Brain pericyte (primary cell): Measurements from ENCODE around the gene PCMTD2.
"Not testable (repeated sequence)": the region's sequence is repeated elsewhere in the genome, so short reads cannot be mapped to it uniquely, and the experiment has no call there.

ENCODE experiments used
- DNase-seq: peaks from one replicate; pipeline ENCODE4 v3.0.0-alpha.2; 2012; ENCODE audit warnings: low read depth, low spot score

PCMTD2 gene

DNA sequence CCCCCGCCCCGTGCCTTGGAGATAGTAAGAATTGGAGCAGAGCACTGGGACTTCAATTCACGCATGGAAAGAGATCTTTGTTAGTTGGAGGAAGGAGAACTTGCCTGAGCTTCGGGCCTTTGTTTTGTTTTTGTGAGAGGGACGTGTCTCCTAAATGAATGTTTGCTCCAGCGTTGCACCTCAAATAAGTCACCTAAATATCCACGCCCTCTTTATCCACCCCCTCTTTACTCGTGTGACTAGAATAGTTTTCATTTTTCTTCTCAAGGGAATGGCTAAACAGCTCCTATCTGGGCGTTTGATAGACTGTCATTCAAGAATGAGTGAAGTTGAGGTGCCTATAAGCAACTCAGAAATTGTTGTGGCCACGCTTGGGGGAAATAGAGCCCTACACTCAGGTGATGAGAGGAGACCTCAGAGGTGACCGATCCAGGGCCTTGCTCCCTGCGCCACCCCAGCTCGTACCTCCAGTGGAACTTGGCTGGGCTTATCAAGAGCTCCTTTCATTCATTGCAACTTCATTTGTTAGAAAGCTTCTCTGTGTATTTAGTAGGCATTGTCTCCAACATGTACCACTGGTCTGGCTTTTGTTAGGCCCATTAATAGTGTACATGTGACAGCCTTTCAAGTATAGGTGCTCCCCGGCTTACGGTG, 861 bp downstream of the PCMTD2 start:
- DNase-seq = no peak

DNA sequence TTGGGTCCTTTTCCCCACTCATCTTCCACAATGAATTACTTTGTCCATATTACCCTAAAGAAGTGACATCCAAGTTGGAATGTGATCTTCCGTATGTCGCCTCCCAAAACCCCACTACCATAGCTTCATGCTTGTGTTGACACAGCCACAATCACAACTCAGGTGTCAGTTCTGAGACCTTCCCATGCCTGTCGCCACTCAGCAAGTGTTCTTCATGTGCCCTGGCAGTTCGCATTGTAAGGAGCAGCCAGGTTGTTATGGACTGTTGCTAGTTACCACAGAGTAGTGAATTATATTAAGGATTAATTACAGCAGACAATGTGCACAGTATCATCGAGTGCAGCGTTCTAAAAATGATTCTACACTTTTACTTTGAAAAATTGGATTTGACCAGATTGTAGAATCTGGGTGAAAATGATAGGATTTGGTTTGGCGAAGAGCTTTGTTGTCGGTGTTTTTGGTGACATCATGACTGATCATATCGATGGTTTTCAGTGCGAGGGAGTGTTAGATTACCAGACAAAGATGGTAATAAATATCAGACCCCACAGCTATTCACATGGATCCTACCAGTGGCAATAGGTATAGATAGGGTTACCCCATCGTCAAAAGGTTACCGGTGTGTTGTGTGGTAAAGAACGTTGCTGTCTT, 1.7 kb downstream of the PCMTD2 start:
- no peak for DNase-seq

DNA sequence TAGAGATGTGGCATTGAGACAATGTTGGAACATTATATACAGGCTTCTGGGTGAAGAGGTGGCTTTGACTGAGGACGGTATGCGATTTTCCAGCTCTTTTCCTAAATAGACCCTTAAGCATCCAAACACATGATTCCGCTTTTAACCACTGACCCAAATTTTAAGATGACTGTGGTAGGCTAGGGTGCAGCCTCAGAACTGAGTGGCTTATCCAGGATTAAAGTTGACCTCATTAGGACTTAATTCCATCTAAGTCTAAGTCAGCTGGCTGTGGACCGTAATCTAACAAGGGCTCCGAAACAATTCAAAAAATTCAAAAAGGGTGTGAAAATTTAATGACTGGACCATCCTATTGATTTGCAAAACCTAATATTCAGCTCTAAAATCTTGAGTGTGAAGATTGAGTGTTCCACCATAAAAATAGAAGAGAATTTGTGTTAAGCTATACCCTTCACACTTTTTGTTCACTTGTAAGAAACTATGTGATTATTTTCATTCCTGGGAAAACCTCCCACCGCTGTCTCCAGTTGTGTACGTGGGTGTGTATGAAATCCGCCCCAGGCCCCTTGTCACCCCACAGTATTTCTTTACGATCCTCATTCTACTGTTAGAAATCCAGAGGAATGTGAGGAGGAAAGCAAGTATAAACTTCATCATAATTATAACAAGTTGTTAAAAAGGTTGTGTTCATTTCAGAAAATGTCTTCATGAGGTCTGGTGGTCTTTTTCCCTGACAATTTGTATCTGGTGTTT, 2.7 kb downstream of the PCMTD2 start:
- DNase-seq = no peak

DNA sequence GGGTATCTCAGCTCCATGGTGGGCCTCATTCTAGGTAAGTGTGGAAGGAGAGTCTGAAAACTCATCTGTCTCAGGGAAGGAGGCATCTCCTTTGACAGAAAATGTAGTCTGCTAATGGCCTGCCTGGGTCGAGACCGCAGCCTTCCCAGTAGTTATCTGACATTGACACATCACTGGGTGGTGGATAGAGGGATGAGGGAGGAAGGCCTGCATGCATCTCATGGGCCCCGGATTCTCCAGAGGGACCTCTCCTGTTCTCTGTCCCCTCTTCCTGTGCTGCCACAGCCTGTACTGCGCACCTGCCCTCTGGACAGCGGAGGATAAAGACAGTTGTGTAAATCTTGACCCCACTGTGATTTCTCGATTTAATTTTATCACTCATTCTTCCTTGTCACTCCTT, 4.7 kb downstream of the PCMTD2 start:
- DNase-seq = no peak

DNA sequence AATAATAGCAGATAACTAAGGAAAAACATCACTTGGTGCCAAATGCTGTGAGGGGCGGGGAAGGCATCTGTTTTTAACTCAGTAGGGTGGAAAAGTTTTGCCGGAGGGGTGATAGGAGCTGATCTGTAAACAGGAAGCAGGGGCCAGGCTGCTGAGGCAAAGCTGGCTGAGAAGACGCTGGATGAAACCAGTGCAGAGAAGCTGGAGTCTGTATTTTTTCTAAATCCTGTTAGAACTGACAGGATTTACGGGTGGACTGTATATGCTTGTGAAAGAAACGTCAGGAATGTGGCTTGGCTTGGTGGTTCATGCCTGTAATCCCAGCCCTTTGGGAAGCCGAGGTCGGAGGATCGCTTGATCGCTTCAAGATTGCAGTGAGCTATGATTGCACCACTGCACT, 5.6 kb downstream of the PCMTD2 start:
- DNase-seq = no peak

DNA sequence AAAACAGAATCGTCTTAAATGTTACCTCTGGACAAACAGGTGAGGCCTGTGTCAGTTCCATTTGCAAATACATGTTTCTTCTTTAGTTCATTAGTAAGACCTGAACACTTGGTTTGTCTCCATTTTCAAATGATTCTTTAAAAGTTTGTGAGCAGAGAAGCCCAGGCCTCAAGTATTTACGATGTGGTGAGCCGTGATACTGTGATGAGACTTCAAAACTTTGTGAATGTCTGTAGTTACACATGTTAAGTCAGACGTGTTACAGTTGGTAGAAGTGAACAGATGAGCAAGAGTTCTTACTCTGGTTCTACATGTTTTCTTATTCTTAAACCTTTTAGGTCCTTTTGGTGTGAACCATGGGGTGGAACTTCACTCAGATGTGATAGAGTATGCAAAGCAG, 8.5 kb downstream of the PCMTD2 start:
- no peak for DNase-seq

DNA sequence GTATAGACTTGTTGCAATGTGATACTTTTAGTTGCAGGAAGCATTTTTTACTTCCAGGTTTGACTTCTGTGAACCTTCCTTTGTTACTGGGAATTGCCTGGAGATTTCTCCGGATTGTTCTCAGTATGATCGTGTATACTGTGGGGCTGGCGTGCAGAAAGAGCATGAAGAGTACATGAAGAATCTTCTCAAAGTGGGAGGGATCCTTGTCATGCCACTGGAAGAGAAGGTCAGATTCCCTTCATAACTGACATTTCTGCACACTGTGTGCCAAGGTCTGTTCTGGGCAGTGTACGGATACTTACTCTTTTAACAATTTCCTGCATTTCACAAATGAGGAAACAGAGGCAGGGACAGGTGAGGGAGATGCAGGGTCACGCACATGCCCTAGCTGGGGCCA, 9.7 kb downstream of the PCMTD2 start:
- no peak for DNase-seq

DNA sequence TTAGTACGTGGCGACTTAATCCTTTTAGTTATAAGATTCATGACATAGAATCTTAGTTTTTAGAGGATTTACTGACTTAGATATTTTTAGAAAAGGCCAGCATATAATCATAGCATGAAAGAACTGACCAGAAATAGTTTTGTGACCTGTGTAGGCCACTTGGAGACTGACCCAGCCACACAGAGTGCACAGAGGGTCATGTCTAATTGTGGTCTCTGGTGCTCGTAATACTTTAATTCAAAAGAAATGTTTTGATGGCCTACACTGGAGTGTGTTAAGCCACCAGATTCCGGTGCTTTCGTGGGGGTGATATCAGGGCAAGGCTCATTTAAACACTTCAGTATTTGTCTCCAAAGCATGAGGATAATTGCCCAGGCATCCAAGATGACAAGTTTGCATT, 11.4 kb downstream of the PCMTD2 start:
- DNase-seq = no peak

DNA sequence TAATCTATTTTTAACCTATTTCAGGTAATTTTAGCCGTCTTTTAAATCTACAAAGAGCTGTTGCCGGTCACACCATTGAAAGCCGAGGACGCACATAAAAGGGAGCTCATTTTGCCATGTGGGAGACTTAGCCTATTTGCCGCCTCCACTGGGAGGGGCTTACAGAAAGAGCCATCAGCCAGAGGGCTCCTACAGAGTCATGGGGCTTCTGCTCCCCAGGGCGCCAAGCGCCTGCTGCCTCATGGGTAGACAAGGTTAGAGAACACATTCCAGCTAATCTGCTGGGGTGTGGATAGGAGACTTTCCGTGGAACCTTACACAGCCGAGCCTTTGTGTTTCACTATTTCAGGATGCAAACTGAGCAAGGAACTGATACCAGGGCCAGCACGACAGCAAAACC, 12.6 kb downstream of the PCMTD2 start:
- no peak for DNase-seq

DNA sequence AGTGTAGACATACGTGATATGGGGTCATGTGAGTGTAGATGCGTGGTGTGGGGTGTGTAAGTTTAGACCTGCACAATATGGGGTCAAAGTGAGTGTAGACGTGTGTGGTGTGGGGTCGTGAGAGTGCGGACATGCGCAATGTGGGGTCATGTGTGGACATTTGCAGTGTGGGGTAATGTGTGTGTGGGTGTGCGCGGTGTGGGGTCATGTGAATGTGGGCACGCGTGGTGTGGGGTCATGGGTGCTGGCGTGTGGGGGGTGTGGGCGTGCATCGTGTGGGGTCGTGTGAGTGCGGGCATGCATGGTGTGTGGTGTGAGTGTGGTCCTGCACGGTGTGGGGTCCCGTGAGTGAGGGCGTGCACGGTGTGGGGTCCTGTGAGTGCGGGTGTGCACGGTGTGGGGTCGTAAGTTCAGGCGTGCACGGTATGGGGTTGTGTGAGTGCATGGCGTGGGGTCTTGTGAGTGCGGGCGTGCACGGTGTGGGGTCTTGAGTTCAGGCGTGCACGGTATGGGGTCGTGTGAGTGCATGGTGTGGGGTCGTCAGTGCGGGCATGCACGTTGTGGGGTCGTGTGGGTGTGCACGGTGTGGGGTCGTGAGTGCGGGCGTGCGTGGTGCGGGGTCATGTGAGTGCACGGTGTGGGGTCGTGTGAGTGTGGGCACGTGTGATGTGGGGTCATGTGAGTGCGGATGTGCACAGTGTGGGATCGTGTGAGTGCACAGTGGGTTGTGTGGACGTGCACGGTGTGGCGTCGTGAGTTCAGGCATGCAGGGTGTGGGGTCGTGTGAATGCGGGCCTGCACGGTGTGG, 14.3 kb downstream of the PCMTD2 start:
- DNase-seq = no peak

DNA sequence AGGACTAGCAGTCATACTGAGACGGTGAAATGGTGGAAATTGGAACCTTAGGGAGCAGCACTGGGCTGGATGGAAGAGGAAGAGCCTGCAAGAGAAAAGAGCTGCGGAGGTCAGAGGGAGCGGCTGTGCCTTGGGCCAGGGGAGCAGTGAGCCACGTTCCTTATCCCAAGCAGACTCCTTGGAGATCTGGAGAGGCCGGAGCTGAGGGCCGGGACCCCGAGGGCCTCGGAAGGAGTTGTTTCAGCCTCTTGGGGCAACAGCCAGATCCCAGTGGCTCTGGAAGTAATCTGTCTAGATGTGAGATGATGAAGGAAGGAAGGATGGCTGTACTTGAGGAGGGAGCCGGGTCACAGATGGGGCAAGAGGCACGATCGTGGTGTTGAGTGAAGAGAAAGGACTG, 16.1 kb downstream of the PCMTD2 start:
- no peak for DNase-seq

DNA sequence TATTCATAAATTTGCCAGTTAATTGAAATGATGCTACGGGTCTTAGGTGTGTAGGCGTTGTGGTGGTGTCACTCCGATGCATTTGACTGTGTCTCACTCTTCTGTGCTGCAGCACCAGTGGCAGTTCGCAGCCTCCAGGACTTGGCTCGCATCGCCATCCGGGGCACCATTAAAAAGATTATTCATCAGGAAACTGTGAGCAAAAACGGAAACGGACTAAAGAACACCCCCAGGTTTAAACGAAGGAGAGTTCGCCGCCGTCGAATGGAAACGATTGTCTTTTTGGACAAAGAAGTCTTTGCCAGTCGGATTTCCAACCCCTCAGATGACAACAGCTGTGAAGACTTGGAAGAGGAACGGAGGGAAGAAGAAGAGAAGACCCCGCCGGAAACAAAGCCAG, 17.6 kb downstream of the PCMTD2 start:
- no peak for DNase-seq

DNA sequence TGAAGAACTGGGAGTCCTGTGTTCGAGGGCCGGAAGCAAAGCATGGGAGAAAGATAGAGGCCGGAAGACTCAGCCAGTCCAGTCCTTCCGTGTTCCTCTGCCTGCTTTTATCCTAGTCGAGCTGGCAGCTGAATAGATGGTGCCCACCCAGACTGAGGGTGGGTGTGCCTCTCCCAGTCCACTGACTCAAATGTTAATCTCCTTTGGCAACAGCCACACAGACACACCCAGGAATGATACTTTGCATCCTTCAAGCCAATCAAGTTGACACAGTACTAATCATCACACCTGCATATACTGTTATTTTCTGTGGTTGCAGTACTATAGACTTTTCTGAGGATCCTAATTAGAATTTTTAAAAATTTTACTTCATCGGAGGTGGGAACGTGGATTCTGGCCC, 21.3 kb downstream of the PCMTD2 start:
- no peak for DNase-seq

DNA sequence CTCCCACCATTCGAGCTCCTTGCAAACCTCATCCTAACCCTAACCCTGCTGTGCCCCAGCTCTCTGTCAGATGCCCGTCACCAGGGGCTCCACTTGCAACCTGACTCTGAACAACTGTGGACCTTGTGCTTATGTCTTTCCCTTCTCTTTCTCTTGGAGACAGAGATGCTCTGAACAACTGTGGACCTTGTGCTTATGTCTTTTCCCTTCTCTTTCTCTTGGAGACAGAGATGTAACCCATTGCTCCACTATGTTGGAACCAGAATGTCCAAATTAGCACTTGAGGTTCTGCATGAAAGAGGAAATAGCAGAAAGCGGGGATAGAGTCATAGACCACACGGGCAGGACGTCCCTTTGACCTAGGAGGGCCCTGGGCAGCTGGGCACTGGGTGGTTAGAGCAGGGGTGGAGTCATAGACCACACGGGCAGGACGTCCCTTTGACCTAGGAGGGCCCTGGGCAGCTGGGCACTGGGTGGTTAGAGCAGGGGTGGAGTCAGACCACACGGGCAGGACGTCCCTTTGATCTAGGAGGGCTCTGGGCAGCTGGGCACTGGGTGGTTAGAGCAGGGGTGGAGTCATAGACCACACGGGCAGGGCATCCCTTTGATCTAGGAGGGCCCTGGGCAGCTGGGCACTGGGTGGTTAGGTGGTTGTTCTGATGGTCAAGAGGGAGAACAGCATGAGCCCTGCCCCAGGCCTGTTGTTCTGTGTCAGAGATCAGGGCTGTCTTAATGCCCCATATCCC, 22.2 kb downstream of the PCMTD2 start:
- no peak for DNase-seq

DNA sequence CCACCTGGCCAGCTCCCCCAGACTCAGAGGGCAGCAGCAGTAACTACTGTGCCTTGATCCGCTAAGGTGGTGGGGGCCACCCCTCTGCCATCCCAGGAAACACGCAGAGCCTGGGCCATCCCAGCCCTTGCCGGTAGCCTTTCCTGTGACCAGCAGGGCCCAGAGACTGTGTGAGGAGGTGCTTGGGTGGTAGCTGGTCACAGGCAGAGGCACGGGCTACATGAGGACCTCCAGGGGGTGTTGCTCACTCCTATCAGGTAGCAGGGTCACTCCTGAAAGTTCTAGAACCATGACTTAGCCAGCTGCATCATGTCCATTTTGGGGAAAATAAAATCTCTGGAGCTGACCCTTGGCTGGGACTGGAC, 22.8 kb downstream of the PCMTD2 start:
- no peak for DNase-seq

DNA sequence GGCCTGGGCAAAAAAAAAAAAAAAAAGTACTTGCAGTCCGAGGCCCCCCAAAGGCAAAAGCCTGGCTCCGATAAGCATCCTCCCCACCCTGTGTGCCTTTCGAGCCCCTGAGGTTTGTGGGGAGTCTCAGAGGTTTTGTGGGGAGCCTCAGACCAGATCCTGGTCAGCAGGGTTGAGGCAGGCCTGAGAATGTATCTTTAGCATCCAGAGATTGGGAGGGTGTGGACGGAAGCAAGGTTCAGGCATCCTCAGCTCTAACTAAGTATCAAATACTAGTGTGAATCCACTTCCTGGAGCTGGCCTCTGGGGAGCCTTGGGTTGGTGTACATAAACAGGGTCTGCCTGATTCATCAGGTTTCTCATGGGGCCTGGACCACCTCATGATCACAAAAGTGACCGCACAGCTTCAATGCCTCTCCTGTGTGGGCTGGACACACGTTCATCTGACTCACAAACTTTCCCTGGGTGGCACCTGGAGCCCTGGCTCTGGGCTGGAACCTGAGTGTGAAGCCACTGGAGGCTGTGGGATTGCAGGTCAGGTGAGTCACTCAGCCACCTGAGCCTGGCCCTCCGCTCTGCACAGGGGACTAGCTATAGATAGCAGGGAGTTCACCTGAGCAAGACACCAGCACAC, 24.4 kb downstream of the PCMTD2 start:
- DNase-seq = no peak

DNA sequence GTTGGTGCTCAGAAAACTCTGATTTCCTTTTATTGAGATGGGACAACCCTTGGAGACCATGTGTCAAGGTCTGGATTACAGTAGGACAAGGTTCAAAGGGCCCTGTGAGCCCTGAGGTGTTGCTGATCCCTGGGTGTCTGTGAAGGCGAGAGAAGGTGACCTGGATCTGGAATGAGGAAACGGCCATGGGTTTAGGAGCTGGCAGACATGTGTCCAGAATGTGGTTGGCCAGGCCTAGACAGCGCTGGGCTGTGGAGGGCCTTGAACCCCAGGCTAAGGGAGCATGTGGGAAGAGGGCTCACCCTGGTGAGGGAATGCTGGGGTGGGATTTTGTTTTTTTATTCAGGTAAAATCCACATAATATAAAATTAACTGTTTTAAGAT, 24.9 kb downstream of the PCMTD2 start:
- DNase-seq = no peak

DNA sequence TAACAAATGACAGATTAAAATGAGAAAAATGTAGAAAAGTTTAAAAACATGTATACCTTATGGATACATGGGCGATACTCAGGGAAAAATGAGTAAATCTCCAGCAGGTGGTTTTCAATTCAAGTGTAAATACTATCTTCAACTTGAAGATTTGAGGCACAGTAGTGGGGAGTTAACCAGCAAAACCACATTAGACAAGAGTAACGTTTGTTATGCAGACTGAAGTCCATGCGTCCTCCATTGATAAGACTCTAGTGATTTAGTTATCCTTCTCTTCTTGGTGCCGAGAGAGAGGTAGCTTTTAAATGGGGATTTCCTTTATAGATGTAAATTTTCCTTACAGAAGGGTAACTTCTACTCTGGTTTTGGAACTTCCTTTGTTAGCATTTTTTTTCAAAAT, 28.1 kb downstream of the PCMTD2 start:
- no peak for DNase-seq

DNA sequence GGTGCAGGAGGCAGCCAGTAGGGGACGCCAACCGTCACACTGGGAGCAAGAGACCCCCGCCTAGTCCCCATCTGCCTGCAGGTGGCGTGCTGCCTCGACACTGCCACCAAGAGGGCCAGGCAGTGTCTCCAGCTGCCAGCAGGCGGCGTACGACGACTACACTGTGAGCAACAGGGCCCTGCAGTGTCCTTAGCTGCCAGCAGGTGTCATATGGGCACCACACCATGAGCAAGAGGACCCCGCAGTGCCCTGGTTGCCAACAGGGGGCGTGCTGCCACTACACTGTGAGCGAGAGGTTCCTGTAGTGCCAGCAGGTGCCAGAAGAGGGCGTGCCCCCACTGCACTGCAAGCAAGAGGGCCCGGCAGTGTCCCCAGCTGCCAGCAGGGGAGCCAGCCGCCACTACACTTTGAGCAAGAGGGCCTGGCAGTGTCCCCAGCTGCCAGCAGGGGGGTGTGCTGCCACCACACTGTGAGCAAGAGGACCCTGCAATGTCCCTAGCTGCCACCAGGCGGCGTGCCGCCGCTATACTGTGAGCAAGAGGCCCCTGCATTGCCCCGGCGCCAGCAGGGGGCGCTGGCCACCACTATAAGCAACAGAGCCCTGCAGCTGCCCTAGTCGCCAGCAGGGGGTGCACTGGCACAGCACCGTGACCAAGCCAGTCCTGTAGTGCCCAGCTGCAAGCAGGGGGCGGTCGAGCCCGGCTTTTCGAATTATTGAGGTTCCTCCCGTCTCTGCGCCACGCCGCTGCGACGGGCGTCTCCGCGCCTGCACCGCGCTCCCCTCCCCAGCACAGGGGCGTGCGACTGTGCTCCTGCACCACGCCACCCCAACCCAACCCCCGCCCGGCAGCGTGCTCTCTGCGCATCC, 30.3 kb downstream of the PCMTD2 start:
- not testable (repeated sequence) for DNase-seq
